KBM-7 (cell line): ENCODE results near the gene ZDHHC8.

Experiments
- DNase-seq: peaks from one replicate; pipeline ENCODE4 v3.0.0-alpha.2; 2015
- in situ Hi-C: fragments of 300-500 bp; cut with MboI; formaldehyde crosslinking; loops from 2 replicates; pipeline ENCODE4 v1.14.3; 2020; ENCODE audit warnings: low sequenced_read_pairs, low pct_unique_long_range_greater_than_20kb, mixed read lengths

Gene ZDHHC8, protein sequence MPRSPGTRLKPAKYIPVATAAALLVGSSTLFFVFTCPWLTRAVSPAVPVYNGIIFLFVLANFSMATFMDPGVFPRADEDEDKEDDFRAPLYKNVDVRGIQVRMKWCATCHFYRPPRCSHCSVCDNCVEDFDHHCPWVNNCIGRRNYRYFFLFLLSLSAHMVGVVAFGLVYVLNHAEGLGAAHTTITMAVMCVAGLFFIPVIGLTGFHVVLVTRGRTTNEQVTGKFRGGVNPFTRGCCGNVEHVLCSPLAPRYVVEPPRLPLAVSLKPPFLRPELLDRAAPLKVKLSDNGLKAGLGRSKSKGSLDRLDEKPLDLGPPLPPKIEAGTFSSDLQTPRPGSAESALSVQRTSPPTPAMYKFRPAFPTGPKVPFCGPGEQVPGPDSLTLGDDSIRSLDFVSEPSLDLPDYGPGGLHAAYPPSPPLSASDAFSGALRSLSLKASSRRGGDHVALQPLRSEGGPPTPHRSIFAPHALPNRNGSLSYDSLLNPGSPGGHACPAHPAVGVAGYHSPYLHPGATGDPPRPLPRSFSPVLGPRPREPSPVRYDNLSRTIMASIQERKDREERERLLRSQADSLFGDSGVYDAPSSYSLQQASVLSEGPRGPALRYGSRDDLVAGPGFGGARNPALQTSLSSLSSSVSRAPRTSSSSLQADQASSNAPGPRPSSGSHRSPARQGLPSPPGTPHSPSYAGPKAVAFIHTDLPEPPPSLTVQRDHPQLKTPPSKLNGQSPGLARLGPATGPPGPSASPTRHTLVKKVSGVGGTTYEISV

DNA sequence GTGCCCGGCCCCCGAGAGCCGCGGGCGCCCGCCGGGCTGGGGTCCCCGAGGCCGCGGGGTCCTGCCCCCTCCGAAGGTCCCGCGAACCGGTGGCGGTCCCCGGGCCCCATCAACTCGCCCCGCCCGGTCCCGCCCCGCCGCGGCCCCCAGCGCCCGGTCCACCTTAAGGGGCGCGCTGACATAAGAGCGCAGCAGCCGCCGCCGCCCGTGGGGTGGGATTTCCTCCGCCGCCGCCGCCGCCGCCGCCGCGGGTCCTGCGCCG is at the start of gene ZDHHC8:
Gene ZDHHC8, plus strand, starts transcription at position 208 of the 262 bp plus-strand sequence. CDS start 144 bp downstream, outside the sequence.
- DNase-seq: no peak
- in situ Hi-C loops: no loop called here

DNA sequence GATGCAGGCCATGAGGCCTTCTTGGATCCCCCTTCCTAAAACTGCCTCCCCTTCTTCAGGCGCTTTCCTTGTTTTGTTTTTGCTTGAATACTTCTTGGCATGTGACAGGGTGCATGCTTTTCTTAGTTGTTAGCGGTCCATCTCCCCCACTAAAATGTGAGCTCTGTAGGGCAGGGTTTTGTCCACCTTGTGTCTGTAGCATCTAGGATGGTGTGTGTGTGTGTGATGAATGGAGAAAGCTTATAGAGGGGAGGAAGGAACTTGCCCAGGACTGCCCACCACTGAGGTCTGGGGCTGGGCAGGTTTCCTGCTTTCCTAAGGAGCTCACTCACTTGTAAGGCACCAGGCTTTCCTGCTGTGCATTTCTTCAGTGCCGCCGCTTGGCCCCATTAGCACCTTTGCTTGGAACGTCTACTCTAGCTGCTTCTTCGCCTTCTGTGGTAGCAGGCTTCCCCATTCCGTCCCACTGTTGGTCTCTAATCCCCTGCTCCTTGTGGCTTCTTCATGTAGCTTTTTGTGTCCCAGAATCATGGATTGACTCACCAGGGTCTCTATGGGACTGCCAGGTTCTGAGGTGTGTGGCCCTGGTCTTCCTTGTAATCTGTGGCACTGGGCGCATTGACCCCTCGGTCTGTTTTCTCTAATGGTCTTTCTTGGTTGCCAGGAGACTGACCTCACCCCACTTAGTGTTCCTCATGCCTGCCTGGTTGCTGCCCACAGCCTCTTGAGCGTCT is 48.3 kb upstream of the ZDHHC8 start:
- in situ Hi-C loops: no loop called here
- no peak for DNase-seq

DNA sequence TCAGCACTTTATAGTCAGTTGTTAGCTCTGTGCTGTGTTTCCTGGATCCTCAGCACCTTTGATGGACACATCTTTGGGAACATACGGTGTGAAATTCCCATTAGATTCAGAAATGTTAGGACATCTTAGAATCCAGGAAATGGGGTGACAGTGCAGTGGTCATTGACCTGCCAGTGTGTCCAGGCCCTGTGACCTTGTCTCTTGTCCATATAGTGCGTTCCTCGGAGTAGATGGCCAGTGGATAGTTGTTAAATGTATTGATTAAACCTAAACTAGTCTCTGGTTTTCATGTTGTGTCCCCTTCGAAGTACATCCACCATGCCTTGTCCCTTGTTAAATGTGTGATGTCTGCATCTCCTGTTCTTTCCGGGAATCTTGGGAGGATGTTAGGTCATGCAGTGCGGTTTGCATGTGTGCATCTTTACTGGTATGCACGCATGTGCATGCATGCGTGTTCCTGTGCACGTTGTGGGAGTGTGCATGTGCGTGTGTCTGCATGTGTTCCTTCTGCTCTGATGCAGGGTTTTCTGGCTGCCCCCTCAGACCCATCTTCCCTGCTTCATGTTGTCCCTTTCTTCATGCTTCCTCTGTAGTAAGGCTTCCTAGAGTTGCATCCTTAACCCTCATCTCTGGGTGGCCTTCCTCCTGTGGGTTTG is 47.6 kb upstream of the ZDHHC8 start:
- in situ Hi-C loops: no loop called here
- DNase-seq: no peak

DNA sequence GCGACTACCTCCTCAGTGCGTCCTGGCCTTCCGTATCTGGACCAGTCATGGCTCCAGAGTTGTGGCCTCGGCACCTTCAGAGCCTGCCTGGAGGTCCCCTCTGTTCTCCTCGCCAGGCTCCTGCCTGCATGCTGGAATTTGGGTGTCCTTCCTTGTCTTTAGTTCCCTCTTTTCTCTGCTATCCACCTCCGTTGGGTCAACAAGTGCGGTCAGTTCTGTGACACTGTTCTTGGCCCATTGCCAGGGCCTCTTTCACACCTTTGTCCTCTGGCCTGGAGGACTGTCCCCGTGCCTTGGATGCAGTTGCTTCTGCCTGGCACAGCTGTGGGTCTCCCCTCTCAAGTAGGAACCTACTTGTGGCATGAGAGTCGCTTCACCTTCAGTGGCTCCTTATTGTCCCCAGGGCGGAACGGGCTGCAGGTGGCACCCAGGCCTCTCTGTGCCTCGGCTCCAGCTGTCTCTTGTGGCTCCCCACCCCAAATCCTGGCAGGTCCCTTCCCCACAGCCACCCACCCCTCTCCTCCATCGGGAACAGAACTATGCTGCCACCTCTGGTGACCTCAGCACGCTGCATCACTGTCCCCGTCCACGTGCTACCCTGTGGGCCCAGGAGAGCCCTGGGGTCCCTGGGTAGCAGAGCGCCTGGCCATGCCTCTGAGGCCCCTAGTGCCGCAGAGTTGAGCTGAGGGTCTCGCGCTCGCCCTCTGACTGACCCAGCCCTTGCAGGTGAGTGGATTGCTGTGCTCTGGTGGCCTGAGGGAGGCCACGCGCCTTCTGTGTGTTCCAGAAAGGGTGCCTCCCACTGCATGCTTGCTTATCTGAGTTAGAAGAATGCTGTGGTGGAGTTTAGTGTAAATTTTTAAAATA is 46.8 kb upstream of the ZDHHC8 start:
- in situ Hi-C loops: no loop called here
- DNase-seq: peak; percentile 35

DNA sequence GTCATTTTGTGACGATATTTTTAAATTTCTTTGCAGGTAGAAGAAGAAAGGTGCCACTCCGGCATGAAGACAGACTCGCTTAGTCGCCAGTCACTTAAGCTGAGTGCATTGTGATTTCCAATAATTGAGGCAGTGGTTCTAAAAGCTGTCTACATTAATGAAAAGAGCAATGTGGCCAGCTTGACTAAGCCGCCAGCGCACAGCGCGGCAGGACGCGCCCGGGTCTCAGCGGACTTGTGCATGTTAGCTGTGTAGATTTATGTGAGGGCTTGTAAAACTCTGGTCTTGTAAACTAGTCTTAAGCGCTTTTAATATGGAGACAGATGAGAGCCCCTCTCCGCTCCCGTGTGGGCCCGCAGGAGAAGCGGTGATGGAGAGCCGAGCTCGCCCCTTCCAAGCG is 46.0 kb upstream of the ZDHHC8 start:
- in situ Hi-C loops: no loop called here
- no peak for DNase-seq

DNA sequence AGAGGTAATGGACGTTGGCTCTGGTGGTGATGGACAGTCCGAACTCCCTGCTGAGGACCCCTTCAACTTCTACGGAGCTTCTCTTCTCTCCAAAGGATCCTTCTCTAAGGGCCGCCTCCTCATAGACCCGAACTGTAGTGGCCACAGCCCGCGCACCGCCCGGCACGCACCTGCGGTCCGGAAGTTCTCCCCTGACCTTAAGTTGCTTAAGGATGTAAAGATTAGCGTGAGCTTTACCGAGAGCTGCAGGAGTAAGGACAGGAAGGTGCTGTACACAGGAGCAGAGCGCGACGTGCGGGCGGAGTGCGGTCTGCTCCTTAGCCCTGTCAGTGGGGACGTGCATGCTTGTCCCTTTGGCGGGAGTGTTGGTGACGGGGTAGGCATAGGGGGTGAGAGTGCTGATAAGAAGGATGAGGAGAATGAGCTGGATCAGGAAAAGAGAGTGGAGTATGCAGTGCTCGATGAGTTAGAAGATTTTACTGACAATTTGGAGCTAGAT is 45.5 kb upstream of the ZDHHC8 start:
- in situ Hi-C loops: no loop called here
- DNase-seq: no peak

DNA sequence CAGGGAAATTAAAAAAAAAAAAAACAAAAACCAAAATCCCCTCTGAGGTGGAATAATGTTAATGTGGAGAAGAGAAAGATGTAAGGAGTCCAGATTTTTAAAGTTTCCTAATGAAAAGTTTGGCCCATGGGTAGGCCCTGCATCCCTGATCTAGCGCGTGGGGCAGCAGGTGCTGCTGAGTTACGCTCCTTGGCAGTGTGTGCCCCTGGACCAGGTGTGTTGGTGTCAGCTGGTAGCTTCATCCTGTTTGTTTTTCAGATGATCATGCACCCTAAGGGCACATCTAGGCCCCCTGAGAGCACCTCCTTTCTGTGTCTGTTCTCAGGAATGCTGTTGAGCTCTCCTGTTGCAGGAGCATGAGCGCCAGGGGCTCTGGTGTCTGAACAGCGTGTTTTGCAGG is 44.8 kb upstream of the ZDHHC8 start:
- in situ Hi-C loops: no loop called here
- no peak for DNase-seq

DNA sequence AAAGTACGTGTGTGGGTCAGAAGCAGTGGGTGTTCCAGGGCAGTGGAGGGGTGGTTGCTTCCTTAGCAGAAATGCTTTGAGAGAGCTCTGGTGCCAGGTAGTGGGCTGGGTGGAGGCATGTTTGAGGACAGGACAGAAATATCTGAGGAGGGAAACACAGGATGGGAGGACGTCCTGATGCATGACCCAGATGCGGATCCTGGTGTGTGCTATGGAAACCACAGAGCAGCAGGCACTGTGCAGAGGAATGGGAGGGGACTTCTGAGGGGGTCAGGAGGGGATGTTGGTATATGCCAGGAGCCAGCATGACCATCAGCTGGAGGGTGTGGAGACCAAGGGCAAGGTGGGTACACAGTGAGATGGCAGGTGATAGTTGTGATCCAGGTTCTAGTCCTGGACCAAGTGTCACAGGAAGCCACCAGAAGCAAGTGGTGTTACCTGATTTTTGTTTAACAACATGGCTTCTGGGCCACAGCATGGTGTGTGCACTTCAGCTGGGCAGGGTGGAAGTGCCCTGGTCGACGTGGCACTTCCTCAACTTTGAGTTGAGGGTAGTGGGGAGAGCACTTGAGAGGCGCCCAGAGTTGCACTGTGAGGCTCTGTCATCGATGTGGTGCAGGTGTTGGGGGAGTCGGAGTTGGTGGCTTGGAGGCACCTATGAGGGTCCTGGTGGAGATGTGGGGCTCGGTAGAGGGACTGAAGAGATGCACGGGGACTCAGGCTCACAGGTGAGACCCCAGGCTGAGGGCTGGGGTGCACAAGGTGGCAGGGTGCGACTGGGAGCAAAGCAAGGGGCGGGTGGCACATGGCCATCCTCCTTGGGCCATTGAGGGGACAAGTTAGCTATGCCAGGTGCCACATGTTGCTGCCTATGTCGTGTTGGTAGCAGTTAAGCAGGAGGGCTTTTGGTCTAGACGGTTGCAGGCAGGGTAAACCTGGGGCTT is 44.0 kb upstream of the ZDHHC8 start:
- no peak for DNase-seq
- in situ Hi-C loops: no loop called here

DNA sequence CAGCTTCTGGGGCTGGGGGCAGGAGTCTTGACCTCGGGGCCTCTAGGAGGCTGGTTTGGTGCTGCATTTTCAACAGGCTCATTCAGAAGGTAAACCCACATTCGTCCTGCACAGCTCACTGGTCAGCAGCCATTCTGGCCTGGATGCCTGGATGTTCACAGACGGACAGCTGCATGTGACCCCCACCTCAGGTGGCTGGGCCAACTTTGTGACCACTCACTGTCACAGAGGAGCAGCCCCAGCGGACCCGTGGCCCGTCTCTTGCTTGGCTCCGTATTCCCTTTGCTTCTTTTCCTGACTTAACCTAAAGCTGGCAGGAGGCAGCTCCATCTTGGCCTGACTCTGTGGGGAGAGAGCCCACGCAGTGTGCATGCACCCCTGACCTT is 43.3 kb upstream of the ZDHHC8 start:
- in situ Hi-C loops: no loop called here
- DNase-seq: no peak

DNA sequence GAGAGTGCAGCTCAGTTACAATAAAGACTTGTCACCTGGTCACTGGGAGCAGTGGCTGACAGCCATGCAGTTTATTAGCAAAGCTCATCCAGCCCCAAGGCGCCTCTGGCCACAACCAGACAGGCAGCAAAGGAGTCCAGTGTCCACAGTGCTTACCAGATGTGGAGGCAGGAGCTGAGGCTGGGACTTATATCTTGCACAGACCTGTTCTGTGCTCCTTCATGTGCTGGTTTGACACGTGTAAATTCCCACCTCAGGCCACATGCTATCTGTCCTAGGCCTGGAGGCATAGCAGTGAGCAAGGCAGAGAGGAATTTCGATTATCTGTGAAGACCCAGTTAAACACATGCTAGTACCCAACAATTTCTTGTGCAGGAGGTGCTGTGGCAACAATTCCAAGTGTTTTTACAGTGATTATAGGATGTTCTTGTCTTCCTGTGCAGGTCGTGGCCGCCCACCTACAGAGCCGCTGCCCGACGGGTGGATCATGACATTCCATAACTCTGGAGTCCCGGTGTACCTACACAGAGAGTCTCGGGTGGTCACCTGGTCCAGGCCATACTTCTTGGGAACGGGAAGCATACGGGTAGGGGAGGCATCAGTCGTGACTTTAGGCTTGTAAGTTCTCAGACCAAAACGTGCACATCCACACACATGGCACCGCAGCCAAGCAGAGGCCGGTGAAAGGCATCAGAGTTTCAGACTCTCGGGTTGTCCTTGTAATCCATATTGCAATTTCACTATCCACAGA is 42.2 kb upstream of the ZDHHC8 start:
- no peak for DNase-seq
- in situ Hi-C loops: no loop called here

DNA sequence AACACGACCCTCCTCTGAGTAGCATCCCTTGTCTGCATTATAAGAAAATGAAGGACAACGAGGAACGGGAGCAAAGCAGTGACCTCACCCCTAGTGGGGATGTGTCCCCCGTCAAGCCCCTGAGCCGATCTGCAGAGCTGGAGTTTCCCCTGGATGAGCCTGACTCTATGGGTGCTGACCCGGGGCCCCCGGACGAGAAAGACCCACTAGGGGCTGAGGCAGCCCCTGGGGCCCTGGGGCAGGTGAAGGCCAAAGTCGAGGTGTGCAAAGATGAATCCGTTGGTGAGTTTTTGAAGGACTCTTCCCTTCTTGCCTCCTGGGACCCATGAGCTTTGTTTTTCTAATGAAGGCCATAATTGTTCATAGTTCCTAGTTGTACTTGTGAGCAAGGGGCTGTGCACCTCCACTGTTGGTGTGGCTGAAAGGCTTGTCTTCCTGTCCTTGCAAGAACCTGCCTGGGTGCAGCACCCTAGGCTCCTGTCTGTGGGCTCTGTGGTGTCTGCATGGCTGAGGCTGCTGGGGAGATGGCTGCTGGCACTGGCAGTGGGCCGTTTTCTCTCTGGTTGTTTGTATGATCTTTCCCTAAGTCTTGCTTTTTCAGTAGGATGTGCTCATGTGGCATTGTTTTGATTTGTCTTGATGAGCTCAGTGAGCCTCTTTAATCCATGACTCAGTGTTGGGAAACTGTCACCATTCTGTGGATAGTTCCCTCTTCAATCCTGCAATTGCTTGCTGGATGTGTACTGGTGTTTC is 41.5 kb upstream of the ZDHHC8 start:
- DNase-seq: no peak
- in situ Hi-C loops: no loop called here

DNA sequence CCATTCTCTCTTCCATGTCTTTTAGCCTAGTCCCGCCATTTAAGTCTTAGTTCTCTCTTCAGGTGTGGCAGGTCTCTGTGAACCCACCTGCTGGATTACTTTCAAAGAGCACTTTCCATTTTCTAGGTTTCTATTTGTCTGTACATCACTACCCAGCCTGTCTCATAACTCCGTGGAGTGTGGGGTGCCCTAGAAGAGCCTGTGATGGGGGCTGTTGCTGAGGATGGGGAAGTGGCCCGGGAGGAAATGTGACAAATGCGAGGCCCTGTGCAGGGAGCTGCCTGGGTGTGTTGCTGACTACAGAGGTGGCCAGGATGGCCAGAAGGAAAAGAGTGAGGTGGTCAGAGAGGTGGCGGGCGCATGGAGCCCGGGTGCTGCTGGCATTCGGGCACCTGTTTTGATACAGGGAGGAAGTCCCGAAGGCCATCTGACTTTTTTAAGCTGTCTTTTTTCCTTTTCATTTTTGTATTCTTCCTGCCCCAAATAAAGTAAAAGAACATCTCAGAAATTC is 40.8 kb upstream of the ZDHHC8 start:
- DNase-seq: no peak

DNA sequence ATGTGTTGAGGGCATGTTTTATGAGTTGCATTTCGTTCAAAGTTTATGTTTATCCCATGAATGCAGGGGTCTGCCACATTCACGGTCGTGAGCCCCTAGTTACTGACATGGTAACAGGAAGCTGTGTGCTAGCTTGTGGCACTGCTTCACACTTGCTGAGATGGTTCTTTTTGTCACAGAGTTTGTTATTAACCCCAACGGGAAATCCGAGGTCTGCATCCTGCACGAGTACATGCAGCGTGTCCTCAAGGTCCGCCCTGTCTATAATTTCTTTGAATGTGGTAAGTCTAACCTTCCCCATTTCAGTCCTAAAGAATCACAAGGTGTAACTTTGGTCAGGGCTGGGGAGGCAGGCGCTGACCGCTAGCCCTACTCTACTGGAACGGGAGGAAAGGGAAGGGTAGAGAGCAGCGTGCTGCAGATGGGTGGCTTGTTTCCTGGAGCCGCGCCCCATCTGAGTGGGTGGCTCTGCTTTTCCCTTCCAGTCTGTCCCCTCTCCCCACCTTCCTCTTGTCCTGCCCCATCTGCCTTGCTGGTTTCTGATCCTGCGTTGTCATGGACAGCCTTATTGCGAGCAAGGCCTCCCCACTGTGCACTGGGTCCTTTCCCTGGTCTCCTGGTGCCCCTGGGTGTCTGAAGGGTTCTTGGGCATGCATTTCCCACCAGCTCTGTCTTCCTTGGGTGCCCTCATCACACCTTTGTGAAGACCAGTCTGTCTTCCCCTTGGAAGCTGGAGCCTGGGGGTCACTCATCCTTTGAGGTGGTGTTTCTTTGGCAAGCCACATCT is 39.7 kb upstream of the ZDHHC8 start:
- in situ Hi-C loops: no loop called here
- no peak for DNase-seq

More for the DNA sequence above, 40.8 kb upstream of the ZDHHC8 start:
- in situ Hi-C loops: no loop called here

DNA sequence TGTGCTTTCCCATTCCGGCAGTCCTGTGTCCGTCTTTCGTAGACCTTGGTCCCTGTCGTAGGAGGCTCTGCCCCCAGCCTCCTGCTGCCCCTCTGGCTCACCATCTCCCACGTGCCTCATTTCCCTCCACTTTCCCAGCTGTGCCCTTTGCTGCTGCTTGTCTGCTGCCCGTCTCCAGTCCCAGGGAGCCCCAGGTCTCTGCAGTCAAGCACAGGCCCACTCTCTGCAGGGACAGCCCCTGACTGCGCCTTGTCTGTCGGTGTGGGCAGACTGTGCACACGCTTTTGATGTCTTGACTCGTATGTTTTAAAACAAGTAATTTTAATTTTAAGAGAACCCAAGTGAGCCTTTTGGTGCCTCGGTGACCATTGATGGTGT is 39.1 kb upstream of the ZDHHC8 start:
- in situ Hi-C loops: no loop called here
- no peak for DNase-seq

DNA sequence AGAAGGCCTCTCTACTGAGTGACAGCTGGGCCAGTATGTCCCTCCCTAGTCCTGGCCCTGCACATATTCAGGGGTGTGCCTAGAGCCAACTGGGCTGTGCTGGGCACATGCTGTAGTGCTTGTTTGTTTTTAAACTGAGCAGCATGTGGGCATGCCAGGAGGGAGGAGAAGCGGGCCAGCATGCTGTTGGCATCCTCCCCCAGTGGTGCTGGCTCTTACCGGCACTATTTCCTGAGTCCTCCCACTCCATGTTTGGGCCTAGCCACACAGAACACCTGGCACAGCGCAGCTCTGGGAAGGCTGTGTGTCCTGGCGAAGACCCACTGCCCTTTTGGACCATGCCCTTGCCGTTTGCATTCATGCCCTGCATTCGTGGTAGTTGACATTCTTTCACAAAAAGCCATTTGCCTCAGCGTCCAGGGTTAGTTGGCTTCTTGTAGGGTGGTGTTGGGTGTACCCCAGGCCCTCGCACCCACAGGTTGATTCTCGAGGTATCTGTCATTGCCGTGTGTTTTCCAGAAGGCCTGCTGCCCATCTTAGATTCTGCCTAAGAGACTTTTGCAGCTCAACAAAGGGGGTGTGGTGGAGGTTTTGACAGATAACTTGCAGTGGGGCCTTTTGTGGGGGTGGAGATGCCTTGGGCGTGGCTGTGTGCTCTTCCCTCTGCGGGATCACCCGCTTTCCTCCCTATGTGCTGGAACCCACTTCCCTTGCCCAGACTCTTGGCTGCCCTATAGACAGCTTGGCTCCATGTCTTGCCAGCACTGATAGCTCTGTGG is 38.0 kb upstream of the ZDHHC8 start:
- no peak for DNase-seq

More for the DNA sequence above, 38.0 kb upstream of the ZDHHC8 start:
- in situ Hi-C loops: no loop called here
